Vagina (tissue), 2 donors: ENCODE measurements around the gene HMCN2. TPM values are rescaled to one million over a fixed set of nuclear protein-coding genes. Genes with fewer than 3 reads are reported as not detected.

ENCODE experiments used
- DNase-seq, 2 donors: peaks; one replicate each; pipeline ENCODE4 v3.0.0-alpha.2; 2017; ENCODE audit errors: extremely low spot score in 2 of 2
- H3K27ac ChIP-seq: fragments of 200-600 bp; sonication (generic); one replicate; pipeline ENCODE4 v1.5.1; 2019
- H3K27me3 ChIP-seq: fragments of 200-600 bp; sonication (generic); one replicate; pipeline ENCODE4 v1.5.1; 2019
- H3K36me3 ChIP-seq, 2 donors: fragments of 200-600 bp; sonication (generic); one replicate each; pipeline ENCODE4 v1.5.1; 2017 to 2019
- H3K4me1 ChIP-seq: fragments of 200-600 bp; sonication (generic); one replicate; pipeline ENCODE4 v1.5.1; 2019
- H3K4me3 ChIP-seq, 2 donors: fragments of 200-600 bp; sonication (generic); 1 replicate in 1 of 2; 2 replicates in 1 of 2; pipeline ENCODE4 v1.5.1; 2016 to 2019
- H3K9me3 ChIP-seq: fragments of 200-600 bp; sonication (generic); one replicate; pipeline ENCODE4 v1.5.1; 2019
- POLR2A ChIP-seq, 2 donors: fragments of 450-650 bp; IDR thresholded peaks; one replicate each; pipeline ENCODE4 v1.6.1; 2017; ENCODE audit warnings: antibody characterized with exemption in 2 of 2, mild to moderate bottlenecking in 2 of 2, moderate library complexity in 2 of 2
- POLR2AphosphoS5 ChIP-seq, 2 donors: sonication (generic); formaldehyde crosslinking; IDR thresholded peaks; one replicate each; pipeline ENCODE4 v1.9.0; 2017; ENCODE audit warnings: antibody characterized with exemption in 2 of 2, mild to moderate bottlenecking in 2 of 2, low read depth in 1 of 2; ENCODE audit not compliant: insufficient read depth in 1 of 2
- intact Hi-C: fragments of 100-400 bp; cut with DNase I; formaldehyde crosslinking; loops from one replicate; pipeline ENCODE4 v1.15.1; 2023
- total RNA-seq: library from RNA; depleted of rRNA; stranded (reverse); fragments of >200 nt; gene quantifications from one replicate; pipeline ENCODE4 v1.2.3, GENCODE V29; 2016
- TF ChIP-seq, protein P1 (sequence below), 3 experiments: fragments of 450-650 bp in 2 of 3; fragments of 200-600 bp in 1 of 3; sonication (generic) in 1 of 3; IDR thresholded peaks; one replicate each; pipeline ENCODE4 v1.5.1; 2017 to 2019; ENCODE audit warnings: antibody characterized with exemption in 3 of 3, mild to moderate bottlenecking in 2 of 3, moderate library complexity in 2 of 3

The HMCN2 gene
- total RNA-seq, 1 donor from 2014 or later: 5.2 TPM

DNA sequence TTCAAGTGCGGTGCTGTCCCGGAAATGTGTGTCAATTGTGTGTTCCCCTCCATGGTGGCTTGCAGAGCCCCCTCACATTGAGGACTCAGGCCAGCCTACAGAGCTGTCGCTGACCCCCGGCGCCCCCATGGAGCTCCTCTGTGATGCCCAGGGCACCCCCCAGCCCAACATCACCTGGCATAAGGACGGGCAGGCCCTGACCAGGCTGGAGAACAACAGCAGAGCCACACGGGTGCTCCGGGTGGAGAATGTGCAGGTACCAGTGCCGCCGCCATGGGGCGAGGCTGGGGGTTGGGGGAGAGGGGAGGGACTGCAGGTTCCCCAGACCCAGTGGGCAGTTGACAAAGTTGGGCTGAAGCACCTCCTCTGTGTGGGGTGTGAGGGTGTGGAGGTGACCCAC, 128.8 kb downstream of the HMCN2 start:
- intact Hi-C loops: no loop called here
- H3K4me1 ChIP-seq: no peaks in the 10 kb centered on the region
- TF ChIP-seq POLR2A (IDR thresholded peaks at IDR 0.05) (no peak), POLR2AphosphoS5 (IDR thresholded peaks at IDR 0.05; ENCODE audit: insufficient read depth in 1 of 2, low read depth in 1 of 2) (no peak)
- TF ChIP-seq, protein P1, sequence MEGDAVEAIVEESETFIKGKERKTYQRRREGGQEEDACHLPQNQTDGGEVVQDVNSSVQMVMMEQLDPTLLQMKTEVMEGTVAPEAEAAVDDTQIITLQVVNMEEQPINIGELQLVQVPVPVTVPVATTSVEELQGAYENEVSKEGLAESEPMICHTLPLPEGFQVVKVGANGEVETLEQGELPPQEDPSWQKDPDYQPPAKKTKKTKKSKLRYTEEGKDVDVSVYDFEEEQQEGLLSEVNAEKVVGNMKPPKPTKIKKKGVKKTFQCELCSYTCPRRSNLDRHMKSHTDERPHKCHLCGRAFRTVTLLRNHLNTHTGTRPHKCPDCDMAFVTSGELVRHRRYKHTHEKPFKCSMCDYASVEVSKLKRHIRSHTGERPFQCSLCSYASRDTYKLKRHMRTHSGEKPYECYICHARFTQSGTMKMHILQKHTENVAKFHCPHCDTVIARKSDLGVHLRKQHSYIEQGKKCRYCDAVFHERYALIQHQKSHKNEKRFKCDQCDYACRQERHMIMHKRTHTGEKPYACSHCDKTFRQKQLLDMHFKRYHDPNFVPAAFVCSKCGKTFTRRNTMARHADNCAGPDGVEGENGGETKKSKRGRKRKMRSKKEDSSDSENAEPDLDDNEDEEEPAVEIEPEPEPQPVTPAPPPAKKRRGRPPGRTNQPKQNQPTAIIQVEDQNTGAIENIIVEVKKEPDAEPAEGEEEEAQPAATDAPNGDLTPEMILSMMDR (IDR thresholded peaks at IDR 0.05): no peak
- H3K36me3 ChIP-seq: no peaks in the 10 kb centered on the region
- H3K27ac ChIP-seq: no peak overlapping the region
- no peak overlapping the region for H3K4me3 ChIP-seq
- no peaks in the 10 kb centered on the region for H3K9me3 ChIP-seq
- no peak for DNase-seq
- no peaks in the 10 kb centered on the region for H3K27me3 ChIP-seq

DNA sequence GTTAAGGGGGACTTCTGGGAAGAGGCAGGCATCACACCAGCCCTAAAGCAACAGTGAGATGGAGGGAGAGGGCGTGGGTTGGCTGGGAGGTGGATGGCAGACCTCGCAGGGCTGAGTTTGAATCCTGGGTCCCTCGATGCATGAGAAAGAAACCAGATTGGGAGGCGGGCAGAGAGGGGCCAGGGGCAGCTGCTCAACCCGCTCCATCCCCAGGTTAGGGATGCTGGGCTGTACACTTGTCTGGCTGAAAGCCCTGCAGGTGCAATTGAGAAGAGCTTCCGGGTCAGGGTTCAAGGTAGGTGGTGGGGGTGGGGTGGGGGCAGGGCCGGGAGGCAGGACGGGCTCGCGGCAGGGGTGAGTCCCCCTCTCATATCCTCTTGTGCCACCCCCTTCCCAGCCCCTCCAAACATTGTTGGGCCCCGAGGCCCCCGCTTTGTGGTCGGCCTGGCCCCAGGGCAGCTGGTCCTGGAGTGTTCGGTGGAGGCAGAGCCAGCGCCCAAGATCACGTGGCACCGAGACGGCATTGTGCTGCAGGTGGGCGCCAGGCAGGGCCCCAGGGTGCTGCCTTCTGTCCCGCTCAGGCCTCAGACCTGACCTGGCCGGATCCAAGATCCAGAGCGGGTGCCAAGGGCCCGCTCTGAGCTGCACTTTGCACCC, 129.4 kb downstream of the HMCN2 start:
- H3K27ac ChIP-seq: no peak overlapping the region
- H3K27me3 ChIP-seq: no peaks in the 10 kb centered on the region
- TF ChIP-seq, protein P1 (IDR thresholded peaks at IDR 0.05): no peak
- TF ChIP-seq POLR2A (IDR thresholded peaks at IDR 0.05) (no peak), POLR2AphosphoS5 (IDR thresholded peaks at IDR 0.05; ENCODE audit: insufficient read depth in 1 of 2, low read depth in 1 of 2) (no peak)
- intact Hi-C loops: no loop called here
- no peaks in the 10 kb centered on the region for H3K36me3 ChIP-seq
- no peak overlapping the region for H3K4me3 ChIP-seq
- no peaks in the 10 kb centered on the region for H3K4me1 ChIP-seq
- no peaks in the 10 kb centered on the region for H3K9me3 ChIP-seq
- DNase-seq: no peak

DNA sequence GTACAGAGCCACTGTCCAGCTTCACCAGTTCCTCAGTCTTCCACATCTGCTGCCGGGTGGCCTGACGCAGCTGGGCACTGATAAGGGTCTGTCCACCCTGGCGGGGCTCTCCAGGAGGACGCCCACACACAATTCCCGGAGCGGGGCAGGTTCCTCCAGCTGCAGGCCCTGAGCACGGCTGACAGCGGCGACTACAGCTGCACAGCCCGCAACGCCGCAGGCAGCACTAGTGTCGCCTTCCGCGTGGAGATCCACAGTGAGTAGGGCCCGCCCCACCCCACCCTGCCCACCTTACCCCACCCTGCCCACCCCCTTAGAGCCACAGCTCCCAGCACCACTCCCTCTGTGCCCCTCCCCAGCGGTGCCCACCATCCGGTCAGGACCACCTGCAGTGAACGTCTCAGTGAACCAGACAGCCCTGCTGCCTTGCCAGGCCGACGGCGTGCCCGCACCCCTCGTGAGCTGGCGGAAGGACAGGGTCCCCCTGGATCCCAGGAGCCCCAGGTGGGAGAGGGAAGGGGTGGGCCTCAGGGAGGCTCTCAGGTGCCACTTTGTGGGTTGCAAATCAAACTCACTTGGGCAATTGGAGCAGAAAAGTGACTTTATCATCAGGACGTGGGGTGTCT, 130.4 kb downstream of the HMCN2 start:
- intact Hi-C loops: no loop called here
- no peak for DNase-seq
- Histone ChIP-seq H3K27ac (no peak overlapping the region), H3K4me1 (no peaks in the 10 kb centered on the region), H3K36me3 (no peaks in the 10 kb centered on the region), H3K4me3 (no peak overlapping the region), H3K27me3 (no peaks in the 10 kb centered on the region), H3K9me3 (no peaks in the 10 kb centered on the region)
- TF ChIP-seq, protein P1 (IDR thresholded peaks at IDR 0.05): no peak
- TF ChIP-seq POLR2AphosphoS5 (IDR thresholded peaks at IDR 0.05; ENCODE audit: insufficient read depth in 1 of 2, low read depth in 1 of 2) (no peak), POLR2A (IDR thresholded peaks at IDR 0.05) (no peak)

DNA sequence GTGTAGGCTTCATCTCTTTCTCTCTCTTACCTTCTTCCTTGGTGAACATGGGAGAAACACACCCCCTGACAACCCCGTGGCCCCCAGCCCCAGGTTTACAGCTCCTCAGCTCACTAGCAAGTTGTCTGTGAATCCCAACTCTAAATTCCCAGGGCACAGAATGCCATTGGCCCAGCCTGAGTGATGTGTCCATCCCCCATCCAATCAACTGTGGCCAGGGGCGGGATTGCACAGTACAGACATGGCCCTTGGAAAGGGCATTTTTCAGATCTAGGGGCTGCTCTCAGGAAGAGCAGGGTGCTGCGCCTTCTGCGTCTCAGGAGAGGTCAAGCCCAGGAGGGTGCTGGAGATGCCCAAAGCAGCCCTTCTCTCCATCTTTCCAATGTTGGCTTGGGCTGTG, 131.0 kb downstream of the HMCN2 start:
- Histone ChIP-seq H3K4me1 (no peaks in the 10 kb centered on the region), H3K27me3 (no peaks in the 10 kb centered on the region), H3K9me3 (no peaks in the 10 kb centered on the region), H3K4me3 (no peak overlapping the region), H3K27ac (no peak overlapping the region), H3K36me3 (no peaks in the 10 kb centered on the region)
- TF ChIP-seq POLR2A (IDR thresholded peaks at IDR 0.05): no peak
- no peak for TF ChIP-seq POLR2AphosphoS5 (IDR thresholded peaks at IDR 0.05; ENCODE audit: insufficient read depth in 1 of 2, low read depth in 1 of 2)
- TF ChIP-seq, protein P1 (IDR thresholded peaks at IDR 0.05): no peak
- no peak for DNase-seq
- intact Hi-C loops: no loop called here
